ENCODE measurements around the gene SYT3. TPM values are rescaled to one million over a fixed set of nuclear protein-coding genes. Genes with fewer than 3 reads are reported as not detected.

SYT3 gene
- total and polyA plus RNA-seq, 2 donors (not counting 3 experiments of a cell fraction or from before 2014, with no cell fraction given), result 0.11 to 0.53 TPM

GRCh38 chr19:50668879-50669278, 29.2 kb upstream of the SYT3 start:
- Histone ChIP-seq H3K27ac (ENCODE audit: insufficient read depth, low read depth, low read length) (no peak overlapping the region), H3K4me2 (ENCODE audit: insufficient read depth, low read length) (no peak overlapping the region), H3K27me3 (ENCODE audit: control insufficient read depth in 2 of 2, insufficient read depth in 2 of 2, low read length in 2 of 2) (peaks cover 17 to 31% of the 10 kb centered on the region in 2 experiments), H4K20me1 (replicated peaks; ENCODE audit: control insufficient read depth, extremely low read depth, insufficient read depth, low read length) (no peaks in the 10 kb centered on the region), H3K9me3 (replicated peaks; ENCODE audit: control insufficient read depth, insufficient read depth, low read length) (no peaks in the 10 kb centered on the region), H3K9me1 (replicated peaks; ENCODE audit: control insufficient read depth, extremely low read depth, insufficient read depth, low read length) (no peaks in the 10 kb centered on the region), H3K4me3 (replicated peaks in 1 of 3; ENCODE audit: insufficient read depth in 1 of 3, low read depth in 1 of 3, low read length in 3 of 3) (no peak overlapping the region), H3K9ac (replicated peaks; ENCODE audit: extremely low read depth, insufficient read depth, low read length) (no peak overlapping the region), H3K4me1 (ENCODE audit: control insufficient read depth, extremely low read depth, insufficient read depth, low read length) (no peaks in the 10 kb centered on the region), H3K36me3 (ENCODE audit: control insufficient read depth in 2 of 2, extremely low read depth in 1 of 2, insufficient read depth in 2 of 2, low read length in 2 of 2) (no peaks in the 10 kb centered on the region), H3K79me2 (ENCODE audit: control insufficient read depth, insufficient read depth, low read length) (no peaks in the 10 kb centered on the region), H2AFZ (ENCODE audit: low read depth, low read length) (no peak overlapping the region)
- FAIRE-seq (no peak), DNase-seq (ENCODE audit: low read depth, low spot score) (no peak)
- ChIA-PET POLR2A (no interaction called here), CTCF (interaction anchor here (1.2 to 3.4 kb wide), 8 partner anchors 12 to 253 kb away, joined by 3 to 83 read pairs (median 8); partner anchors contain the start of gene C19orf81)
- TF ChIP-seq GATA2 (IDR thresholded peaks at IDR 0.05; ENCODE audit: insufficient read depth, insufficient read length, low read depth, low read length), result no peak
- dilution Hi-C loops (cut with MboI; ENCODE audit: extremely low pct_ligation_motif_present, low sequenced_read_pairs), result no loop called here
- intact Hi-C loops (cut with micrococcal nuclease), result loop anchor here (1.0 to 2.0 kb wide), 2 partner anchors 36 to 114 kb away; no protein-coding TSS in a partner anchor
- BruUV-seq (replicated peaks), result no TSS peak

GRCh38 chr19:50668416-50668815, 28.7 kb upstream of the SYT3 start:
- intact Hi-C loops (cut with micrococcal nuclease), result loop anchor here (2.0 kb wide), 1 partner anchor 36 kb away; no protein-coding TSS in a partner anchor
- H3K36me3 ChIP-seq (ENCODE audit: control insufficient read depth in 2 of 2, extremely low read depth in 1 of 2, insufficient read depth in 2 of 2, low read length in 2 of 2), result no peaks in the 10 kb centered on the region
- TF ChIP-seq MAX (IDR thresholded peaks at IDR 0.05; ENCODE audit: insufficient read depth, insufficient read length), result no peak
- no peak overlapping the region for H3K4me2 ChIP-seq (ENCODE audit: insufficient read depth, low read length)
- H3K9me1 ChIP-seq (replicated peaks; ENCODE audit: control insufficient read depth, extremely low read depth, insufficient read depth, low read length), result no peaks in the 10 kb centered on the region
- ChIA-PET POLR2A (no interaction called here), CTCF (interaction anchor here (3.4 kb wide), 1 partner anchor 114 kb away, joined by 83 read pairs; no protein-coding TSS in a partner anchor)
- H2AFZ ChIP-seq (ENCODE audit: low read depth, low read length), result no peak overlapping the region
- dilution Hi-C loops (cut with MboI; ENCODE audit: extremely low pct_ligation_motif_present, low sequenced_read_pairs), result no loop called here
- no peak overlapping the region for H3K4me3 ChIP-seq (replicated peaks in 1 of 3; ENCODE audit: insufficient read depth in 1 of 3, low read depth in 1 of 3, low read length in 3 of 3)
- peaks cover 17 to 31% of the 10 kb centered on the region in 2 experiments for H3K27me3 ChIP-seq (ENCODE audit: control insufficient read depth in 2 of 2, insufficient read depth in 2 of 2, low read length in 2 of 2)
- FAIRE-seq (no peak), DNase-seq (ENCODE audit: low read depth, low spot score) (no peak)
- H3K27ac ChIP-seq (ENCODE audit: insufficient read depth, low read depth, low read length), result no peak overlapping the region
- no TSS peak for BruUV-seq (replicated peaks)
- no peaks in the 10 kb centered on the region for H4K20me1 ChIP-seq (replicated peaks; ENCODE audit: control insufficient read depth, extremely low read depth, insufficient read depth, low read length)
- H3K4me1 ChIP-seq (ENCODE audit: control insufficient read depth, extremely low read depth, insufficient read depth, low read length), result no peaks in the 10 kb centered on the region
- H3K9ac ChIP-seq (replicated peaks; ENCODE audit: extremely low read depth, insufficient read depth, low read length), result no peak overlapping the region
- H3K9me3 ChIP-seq (replicated peaks; ENCODE audit: control insufficient read depth, insufficient read depth, low read length), result no peaks in the 10 kb centered on the region
- H3K79me2 ChIP-seq (ENCODE audit: control insufficient read depth, insufficient read depth, low read length), result no peaks in the 10 kb centered on the region
